Measurements from ENCODE around the gene CDK16. TPM values are rescaled to one million over a fixed set of nuclear protein-coding genes. Genes with fewer than 3 reads are reported as not detected.

The CDK16 gene
- total and polyA plus RNA-seq, 2 of the 4 experiments (the other 2 are of a cell fraction) = 85.3 to 106 TPM

DNA sequence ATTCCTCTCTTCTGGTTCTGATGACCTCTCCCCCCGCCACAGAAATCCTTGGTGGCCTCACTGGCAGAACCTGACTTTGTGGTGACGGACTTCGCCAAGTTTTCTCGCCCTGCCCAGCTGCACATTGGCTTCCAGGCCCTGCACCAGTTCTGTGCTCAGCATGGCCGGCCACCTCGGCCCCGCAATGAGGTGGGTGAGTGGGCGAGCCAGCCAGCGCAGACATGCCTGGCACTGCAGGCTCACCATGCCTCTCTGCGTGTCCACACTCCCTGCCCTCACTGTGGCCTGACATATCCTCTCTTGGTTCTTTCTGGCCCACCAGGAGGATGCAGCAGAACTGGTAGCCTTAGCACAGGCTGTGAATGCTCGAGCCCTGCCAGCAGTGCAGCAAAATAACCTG lies 16.2 kb upstream of the CDK16 start:
- no peak overlapping the region for H4K8ac ChIP-seq (ENCODE audit: low read depth in 2 of 2, low read length in 2 of 2)
- H3K9me1 ChIP-seq (ENCODE audit: insufficient read depth, low read length) = 0 out of 2 replicates have a peak, but pooled peaks cover 5% of the 10 kb centered on the region
- intact Hi-C loops (cut with micrococcal nuclease) (no loop called here), dilution Hi-C loops (cut with HindIII; ENCODE audit: low sequenced_read_pairs, unreplicated experiment) (no loop called here), in situ Hi-C loops (cut with MboI; ENCODE audit: low sequenced_read_pairs) (loop anchor here (25.0 kb wide), 1 partner anchor 435 kb away; the partner anchor contains the start of gene CFP)
- H3K9me3 ChIP-seq (ENCODE audit: control insufficient read depth, insufficient read depth, low read length) = no peaks in the 10 kb centered on the region
- H3K56ac ChIP-seq (ENCODE audit: extremely low read depth, insufficient read depth, low read length) = no peak overlapping the region
- H2BK5ac ChIP-seq (ENCODE audit: low read depth, low read length, poor library complexity, severe bottlenecking) = no peak overlapping the region
- H3K4me2 ChIP-seq (ENCODE audit: low read depth, low read length) = no peak overlapping the region
- no peak for TF ChIP-seq NFE2L2 (IDR thresholded peaks at IDR 0.05; ENCODE audit: low read depth, low read length)
- no peak for TF ChIP-seq RCOR1 (IDR thresholded peaks at IDR 0.05; ENCODE audit: insufficient replicate concordance, low read length)
- no peak for TF ChIP-seq MXI1 (IDR thresholded peaks at IDR 0.05; ENCODE audit: borderline replicate concordance, low read depth, low read length)
- no peak for TF ChIP-seq FOS (IDR thresholded peaks at IDR 0.05; ENCODE audit: low read depth, low read length)
- TF ChIP-seq CHD1 (IDR thresholded peaks at IDR 0.05; ENCODE audit: low read depth, low read length) = no peak
- no peak for TF ChIP-seq ELK1 (IDR thresholded peaks at IDR 0.05; ENCODE audit: borderline replicate concordance, low read depth, low read length)
- TF ChIP-seq BHLHE40 (IDR thresholded peaks at IDR 0.05; ENCODE audit: low read depth, low read length) = no peak
- no peak for TF ChIP-seq SMC3 (IDR thresholded peaks at IDR 0.05; ENCODE audit: low read depth, low read length)
- TF ChIP-seq CEBPB (IDR thresholded peaks at IDR 0.05; ENCODE audit: low read depth, low read length) = no peak
- no peak for TF ChIP-seq POLR2A (IDR thresholded peaks at IDR 0.05; ENCODE audit: low read depth, low read length)
- H4K91ac ChIP-seq (ENCODE audit: insufficient read depth, low read depth, low read length) = no peak overlapping the region
- H2BK20ac ChIP-seq (ENCODE audit: low read depth, low read length) = no peak overlapping the region
- H3K4ac ChIP-seq (ENCODE audit: low read depth, low read length) = no peak overlapping the region
- H3K27me3 ChIP-seq (ENCODE audit: control insufficient read depth, insufficient read depth, low read length) = no peaks in the 10 kb centered on the region; the same call in 1 of the 2 replicates
- no peak overlapping the region for H3K23ac ChIP-seq (ENCODE audit: low read depth, low read length)
- no peak overlapping the region for H3K18ac ChIP-seq (ENCODE audit: low read depth, low read length)
- WGBS, 2 experiments (ENCODE audit: extremely low coverage in 2 of 2, insufficient read length in 1 of 2) = 98% methylated on average over 10 of the region's 11 CpGs; no CpG with 5 or more reads in 1 of the 2 experiments
- ATAC-seq (ENCODE audit: low read depth) = no peak
- peaks cover 68% of the 10 kb centered on the region for H4K20me1 ChIP-seq (ENCODE audit: insufficient read depth, low read length)
- BruUV-seq (replicated peaks) = no TSS peak
- H2BK120ac ChIP-seq (ENCODE audit: low read depth, low read length) = no peak overlapping the region
- no peak overlapping the region for H2AK9ac ChIP-seq (replicated peaks; ENCODE audit: low read depth, low read length, poor library complexity)
- CTCF ChIA-PET = no interaction called here
- no peak overlapping the region for H4K5ac ChIP-seq (ENCODE audit: low read depth, low read length)
- H3K27ac ChIP-seq (ENCODE audit: insufficient read depth, low read length) = no peak overlapping the region
- H3K79me1 ChIP-seq (ENCODE audit: low read depth in 1 of 2, low read length in 2 of 2) = peaks cover 39 to 58% of the 10 kb centered on the region in 2 experiments
- no peak for DNase-seq
- H2BK15ac ChIP-seq (ENCODE audit: low read depth, low read length) = no peak overlapping the region
- peaks cover 88% of the 10 kb centered on the region for H3K36me3 ChIP-seq (ENCODE audit: control insufficient read depth, insufficient read depth, low read length)
- peak overlapping the region; percentile 5 for H2AFZ ChIP-seq (replicated peaks; ENCODE audit: low read length, poor library complexity)
- H3K14ac ChIP-seq (replicated peaks; ENCODE audit: low read depth, low read length) = no peak overlapping the region
- POLR2A ChIA-PET (ENCODE audit: unreplicated experiment) = no interaction called here
- no peak overlapping the region for H3K9ac ChIP-seq (ENCODE audit: low read depth, low read length)
- peaks cover 5% of the 10 kb centered on the region for H3K4me1 ChIP-seq (ENCODE audit: control insufficient read depth, insufficient read depth, low read length)
- no peak overlapping the region for H2AK5ac ChIP-seq (ENCODE audit: low read depth, low read length)
- H3K4me3 ChIP-seq (ENCODE audit: insufficient read depth, low read depth, low read length) = no peak overlapping the region
